ENCODE data around the gene XPNPEP1.
A peak's percentile ranks its signal among the peaks of the same experiment; 100 is the strongest.
"Not testable (repeated sequence)": the region's sequence is repeated elsewhere in the genome, so short reads cannot be mapped to it uniquely, and the experiment has no call there.

The XPNPEP1 gene

DNA sequence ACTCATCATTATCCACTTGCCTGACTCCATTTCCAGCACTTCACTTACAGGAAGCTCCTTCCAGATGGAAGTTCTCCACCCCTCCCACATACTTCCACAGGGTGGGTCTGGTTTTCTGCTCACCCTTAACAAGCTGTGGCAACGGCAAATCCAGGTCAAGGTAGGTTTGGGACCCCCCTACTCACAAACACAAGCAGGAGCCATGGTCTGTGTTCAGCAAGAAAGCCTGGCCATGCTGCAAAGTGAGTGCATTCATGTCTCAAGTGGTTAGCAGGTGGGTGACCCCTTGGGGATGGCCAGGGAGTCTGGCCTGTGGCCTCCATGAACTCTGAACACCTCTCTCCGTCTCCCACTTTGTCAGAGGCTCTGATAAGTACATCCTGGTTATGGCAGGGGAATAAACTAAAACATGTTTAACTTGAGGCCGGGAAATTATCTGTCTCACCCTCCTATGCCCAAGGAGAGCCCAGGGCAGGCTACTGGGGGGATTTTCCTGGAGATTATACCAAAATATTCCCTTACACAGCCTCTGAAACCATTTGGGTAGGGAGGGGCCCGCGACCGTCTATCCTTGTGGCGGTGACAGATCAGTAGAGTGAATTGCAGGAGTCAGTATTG is 844 bp downstream of the XPNPEP1 start:
- DNase-seq = no peak

GRCh38 chr10:109920016-109920415 is 3.3 kb downstream of the XPNPEP1 start:
- DNase-seq = no peak

- no peak for DNase-seq
Measured at GRCh38 chr10:109919220-109919619, 4.1 kb downstream of the XPNPEP1 start.

DNA sequence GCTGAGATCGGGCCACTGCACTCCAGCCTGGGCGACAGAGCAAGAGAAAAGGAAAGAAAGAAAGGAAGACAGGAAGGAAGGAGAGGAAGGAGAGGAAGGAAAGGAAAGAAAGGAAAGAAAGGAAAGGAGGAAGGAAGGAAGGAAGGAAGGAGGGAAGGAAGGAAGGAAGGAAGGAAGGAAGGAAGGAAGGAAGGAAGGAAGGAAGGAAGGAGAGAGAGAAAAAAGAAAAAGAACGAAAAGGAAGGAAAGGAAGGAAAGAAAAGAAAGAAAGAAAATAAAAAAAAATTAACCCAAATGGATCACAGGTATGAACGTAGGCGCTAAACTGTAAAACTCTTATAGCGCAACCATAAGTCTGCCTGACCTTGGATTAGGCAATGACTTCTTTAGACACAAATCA is 4.6 kb downstream of the XPNPEP1 start:
- DNase-seq = not testable (repeated sequence)

DNA sequence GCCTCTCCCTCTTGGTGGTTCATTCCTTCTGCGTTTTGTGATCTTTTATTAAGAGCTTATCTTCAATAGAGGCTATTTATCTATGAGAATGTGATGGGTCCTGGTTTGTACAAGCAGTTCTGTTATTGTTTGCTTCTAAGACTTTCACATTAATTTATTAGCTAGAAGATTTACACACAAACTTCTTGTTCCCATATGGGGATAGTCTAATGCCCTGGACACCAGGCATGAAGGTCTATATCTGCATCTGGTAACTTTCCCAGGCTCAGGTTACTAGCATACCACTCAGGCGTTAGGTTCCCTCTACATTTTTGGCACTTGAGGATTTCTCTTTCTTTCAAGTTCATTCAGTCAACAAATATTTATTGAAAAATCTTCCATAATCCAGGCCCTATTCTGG is 7.7 kb downstream of the XPNPEP1 start:
- DNase-seq = no peak

- DNase-seq = no peak
Measured at GRCh38 chr10:109914966-109915365, 8.3 kb downstream of the XPNPEP1 start.

- no peak for DNase-seq
Measured at GRCh38 chr10:109913306-109913892, 9.9 kb downstream of the XPNPEP1 start.

- peak in 1 of 3 experiments; percentile 20 for DNase-seq
Measured at GRCh38 chr10:109912335-109913281, 10.7 kb downstream of the XPNPEP1 start.

DNA sequence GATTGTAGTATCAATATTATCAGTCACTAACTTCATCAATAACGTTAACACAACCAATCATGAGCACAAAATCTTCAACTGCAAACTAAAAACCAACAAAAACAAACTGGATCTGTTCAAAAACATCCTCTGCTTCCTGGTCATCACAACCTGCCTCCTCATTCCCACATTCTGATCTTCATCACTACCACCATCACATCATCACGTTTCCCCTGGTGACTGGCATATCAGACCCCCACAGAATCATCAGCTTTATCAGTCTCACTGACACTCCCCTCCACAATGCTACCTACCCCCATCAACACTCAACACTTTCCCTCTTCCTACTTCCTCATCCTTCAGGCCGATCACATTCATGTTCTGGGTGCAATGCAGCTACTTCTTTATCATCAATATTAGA is 11.4 kb downstream of the XPNPEP1 start:
- no peak for DNase-seq

GRCh38 chr10:109906316-109906715 is 17.0 kb downstream of the XPNPEP1 start:
- no peak for DNase-seq

GRCh38 chr10:109904397-109904796 is 18.9 kb downstream of the XPNPEP1 start:
- no peak for DNase-seq

DNA sequence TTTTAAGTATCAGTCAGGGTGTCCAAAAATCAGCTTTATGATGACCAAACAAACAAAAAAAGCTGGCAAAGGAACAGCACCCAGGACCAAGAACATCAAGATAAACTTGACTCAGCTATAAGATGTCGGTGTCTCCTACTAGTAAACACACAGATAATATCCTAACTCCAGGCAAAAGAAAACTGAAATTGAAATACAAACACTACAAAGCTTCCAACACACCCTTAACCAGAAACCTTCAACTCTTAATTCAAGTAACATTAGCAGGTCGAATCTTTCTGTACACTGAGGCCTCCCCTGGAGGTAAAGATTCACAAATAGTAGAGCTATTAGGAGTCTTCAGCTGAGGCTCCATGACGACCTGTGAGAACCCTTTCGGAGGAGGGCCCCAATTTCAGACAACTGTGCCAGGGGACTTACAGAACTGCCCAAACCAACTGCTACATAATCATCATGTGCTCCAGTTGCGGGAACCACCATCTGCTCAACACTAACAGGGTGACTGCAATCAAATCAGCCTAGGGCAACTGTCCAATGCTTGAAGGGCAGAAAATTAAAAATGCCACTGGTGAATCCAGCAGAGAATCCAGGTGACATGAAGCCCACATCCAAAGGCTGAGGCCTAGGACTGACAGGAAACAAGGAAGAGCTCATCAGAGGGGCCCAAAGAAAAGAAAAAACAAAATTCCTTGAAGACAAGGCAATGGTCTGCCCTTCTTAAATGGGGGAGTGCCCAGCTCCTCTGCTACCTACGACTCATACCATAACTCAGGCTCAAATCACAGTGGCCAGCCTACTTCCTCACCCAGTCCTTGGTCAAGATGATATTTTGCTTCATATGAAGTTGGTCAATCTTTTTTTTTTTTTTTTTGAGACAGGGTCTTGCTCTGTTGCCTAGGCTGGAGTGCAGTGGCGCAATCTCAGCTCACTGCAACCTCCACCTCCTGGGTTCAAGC is 20.0 kb downstream of the XPNPEP1 start:
- DNase-seq = no peak

DNA sequence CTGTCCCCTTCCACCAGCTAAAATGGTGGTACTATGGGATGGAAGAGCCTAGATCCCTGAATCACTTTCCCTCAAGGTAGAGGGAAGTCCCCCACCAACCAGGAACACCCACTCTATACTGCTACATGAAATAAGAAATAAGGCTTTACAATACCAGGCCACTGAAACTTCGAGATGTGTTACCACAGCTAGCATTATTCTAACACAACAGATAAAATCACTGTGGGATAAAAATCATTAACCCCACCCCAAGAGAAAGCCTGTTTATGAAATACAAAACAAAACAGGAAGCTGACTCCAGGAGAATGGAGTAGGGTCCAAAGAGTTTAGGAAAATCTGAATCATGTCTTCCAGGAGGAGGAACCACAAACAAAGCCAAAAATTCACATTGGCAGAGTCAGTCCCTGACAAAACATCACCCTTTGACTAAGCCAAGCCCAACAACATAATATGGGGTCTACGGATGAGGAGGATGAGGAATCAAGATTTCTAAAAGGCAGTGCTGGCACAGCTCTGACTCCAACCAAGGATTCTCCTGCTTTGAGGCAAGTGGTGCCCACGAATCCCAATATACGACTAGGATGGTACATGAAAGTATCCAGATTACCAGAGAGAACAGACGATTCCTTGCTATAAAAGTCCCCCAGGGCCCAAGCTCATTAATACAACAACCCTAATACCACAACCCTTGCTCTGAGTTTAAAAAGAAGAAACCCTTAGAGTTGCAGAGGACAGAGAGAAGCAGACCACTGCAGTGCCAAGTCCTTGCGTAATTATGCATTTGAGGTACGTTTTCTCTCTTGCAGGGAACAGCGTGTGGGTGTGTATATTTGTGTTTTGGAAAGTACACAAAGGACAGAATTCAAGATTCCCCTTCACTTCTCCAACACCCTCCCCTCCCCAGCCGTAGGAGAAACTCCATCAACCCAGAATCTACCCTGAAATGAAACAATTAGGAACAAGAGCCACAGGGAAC is 23.7 kb downstream of the XPNPEP1 start:
- no peak for DNase-seq

DNA sequence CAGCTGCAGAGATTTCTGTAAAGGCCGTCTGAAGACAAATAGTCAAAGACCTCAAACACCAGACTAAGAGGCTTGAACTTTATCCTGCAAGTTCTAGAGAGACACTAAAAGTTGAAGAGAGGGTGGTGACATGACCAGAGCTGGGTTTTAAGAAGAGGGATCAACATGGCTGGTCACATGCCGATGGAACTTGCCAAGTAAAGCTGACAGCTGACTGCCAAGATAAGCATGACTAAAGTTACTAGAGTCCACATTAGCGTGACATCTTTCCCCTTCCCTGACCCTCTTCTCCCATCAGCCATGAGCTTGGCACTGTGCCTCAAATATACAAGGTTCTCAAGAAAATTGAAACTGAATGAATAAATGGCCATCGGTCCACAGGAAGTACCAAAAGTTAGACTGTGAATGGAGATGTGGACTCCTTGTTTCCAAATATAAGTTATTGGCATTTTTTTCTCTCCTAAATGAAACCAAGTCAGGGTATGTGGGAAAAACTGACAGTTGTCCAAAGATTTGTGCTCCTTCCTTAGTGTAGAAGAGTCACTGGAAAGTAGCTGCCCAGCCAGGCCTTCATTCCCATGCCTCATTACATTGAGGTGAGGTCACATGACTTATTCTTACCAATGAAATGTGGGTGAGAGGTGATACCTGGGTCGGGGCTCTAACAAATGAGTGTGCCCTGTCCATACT is 24.5 kb downstream of the XPNPEP1 start:
- no peak for DNase-seq

- no peak for DNase-seq
Measured at GRCh38 chr10:109898007-109898406, 25.3 kb downstream of the XPNPEP1 start.

- no peak for DNase-seq
Measured at GRCh38 chr10:109895848-109896247, 27.5 kb downstream of the XPNPEP1 start.

- DNase-seq = no peak
Measured at GRCh38 chr10:109895095-109895818, 28.1 kb downstream of the XPNPEP1 start.

GRCh38 chr10:109894516-109894915 is 28.8 kb downstream of the XPNPEP1 start:
- DNase-seq = no peak

DNA sequence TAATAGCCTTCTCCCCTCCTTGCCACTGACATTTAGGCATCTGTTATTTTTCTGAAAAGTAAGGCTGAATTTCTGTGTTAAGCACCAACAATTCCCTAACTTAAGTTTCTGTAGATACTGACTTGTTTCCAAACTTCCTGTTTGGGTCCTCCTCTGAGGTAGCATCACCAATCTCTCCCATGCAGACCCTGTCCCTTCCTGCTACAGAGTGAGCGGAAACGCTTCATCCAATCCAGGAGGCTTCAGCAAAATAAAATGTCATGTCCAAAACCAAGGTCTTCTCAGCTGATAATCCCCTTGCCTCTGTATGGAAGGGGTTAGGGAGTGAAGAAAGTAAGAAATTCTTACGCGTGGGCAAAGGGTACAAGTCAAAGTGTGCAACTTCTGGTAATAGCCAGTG is 29.9 kb downstream of the XPNPEP1 start:
- DNase-seq = no peak

DNA sequence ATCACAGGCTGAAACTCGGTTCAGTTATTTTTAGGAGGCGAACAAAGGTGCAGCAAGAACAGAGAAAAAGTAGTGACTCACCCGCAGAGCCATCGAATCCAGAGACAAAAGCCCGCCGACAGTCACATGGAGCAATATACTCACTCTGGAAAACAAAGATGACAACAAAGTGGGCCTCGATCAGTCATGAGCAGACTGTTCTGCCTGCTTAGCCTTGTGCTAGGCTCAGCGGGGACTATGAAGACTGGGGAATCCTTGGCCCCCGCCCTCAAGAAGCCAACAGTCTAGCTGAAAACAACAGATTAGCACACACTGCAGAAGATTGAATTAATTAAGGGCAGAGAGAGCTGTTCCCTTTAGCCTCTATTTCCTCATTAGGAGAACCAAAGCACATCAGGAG is 30.4 kb downstream of the XPNPEP1 start:
- DNase-seq = no peak
